ENCODE results near the gene PPCS. TPM values are rescaled to one million over a fixed set of nuclear protein-coding genes. Genes with fewer than 3 reads are reported as not detected.

Gene PPCS
- total RNA-seq = 42.7 and 63.0 TPM in 2 replicates

- DNase-seq (ENCODE audit: low read depth) = peak; percentile 64
These were observed at the start of gene PPCS, which contains the start of gene ZMYND12 for GRCh38 chr1:42456010-42456753. Gene PPCS, plus strand, starts transcription at chr1:42456543. Its CDS starts 23 bp downstream, at chr1:42456566. Gene ZMYND12, minus strand, starts transcription at chr1:42456022. Its CDS starts 25 bp downstream, at chr1:42455997.

DNA sequence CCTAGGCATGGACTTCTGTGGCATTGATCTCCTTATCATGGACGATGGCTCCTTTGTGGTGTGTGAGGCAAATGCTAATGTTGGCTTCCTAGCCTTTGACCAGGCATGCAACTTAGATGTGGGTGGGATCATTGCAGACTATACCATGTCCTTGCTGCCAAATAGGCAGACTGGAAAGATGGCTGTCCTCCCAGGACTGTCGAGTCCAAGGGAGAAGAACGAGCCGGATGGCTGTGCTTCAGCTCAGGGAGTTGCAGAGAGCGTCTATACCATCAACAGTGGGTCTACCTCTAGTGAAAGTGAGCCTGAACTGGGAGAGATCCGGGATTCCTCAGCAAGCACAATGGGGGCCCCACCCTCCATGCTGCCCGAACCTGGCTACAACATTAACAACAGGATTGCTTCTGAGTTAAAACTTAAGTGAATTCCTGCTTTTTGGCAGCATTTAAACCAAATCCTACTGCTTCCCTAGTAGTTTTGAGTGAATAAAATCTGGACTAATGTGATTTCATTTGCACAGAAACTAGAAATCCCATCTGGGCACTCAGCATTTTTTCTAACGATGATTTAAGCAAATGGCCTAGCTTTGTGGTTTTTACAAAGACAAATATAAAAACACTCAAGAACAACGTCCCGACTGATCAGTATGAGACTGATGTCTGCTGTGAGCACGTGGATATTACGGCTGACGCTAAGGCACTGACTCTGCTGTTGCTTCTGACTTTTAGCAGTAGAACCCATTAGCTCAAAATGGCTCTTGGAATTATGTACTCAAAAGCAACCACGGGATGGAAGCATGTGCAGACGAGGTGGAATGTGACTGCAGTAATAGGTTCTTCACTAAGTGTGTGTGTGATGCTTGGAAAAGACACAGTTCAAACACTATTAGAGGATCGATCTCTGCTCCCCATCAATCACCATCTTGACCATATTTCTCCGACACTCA, 41.5 kb upstream of the PPCS start:
- no peak for DNase-seq (ENCODE audit: low read depth)

GRCh38 chr1:42417166-42417565, 39.2 kb upstream of the PPCS start:
- DNase-seq (ENCODE audit: low read depth) = no peak

DNA sequence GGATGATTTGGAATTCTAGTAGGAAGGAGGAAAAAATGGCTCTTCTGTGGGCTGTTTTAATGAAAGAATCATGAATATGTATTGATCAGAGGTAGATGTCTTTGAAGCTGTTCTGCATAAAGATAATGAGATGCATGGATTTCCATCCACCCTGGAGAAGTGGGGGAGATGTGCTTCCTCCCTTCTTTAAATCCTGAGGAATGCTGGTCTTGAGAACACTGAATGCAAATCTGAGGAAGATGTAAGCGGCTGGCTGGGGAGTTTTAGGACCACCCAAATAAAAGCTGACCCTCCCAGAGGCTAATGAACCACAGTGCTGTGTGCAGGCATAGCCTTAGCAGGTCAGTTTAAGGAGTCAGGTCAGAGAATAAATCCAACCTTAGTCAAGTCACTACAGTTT, 37.8 kb upstream of the PPCS start:
- DNase-seq (ENCODE audit: low read depth) = no peak

GRCh38 chr1:42419126-42419821, 37.1 kb upstream of the PPCS start:
- no peak for DNase-seq (ENCODE audit: low read depth)

DNA sequence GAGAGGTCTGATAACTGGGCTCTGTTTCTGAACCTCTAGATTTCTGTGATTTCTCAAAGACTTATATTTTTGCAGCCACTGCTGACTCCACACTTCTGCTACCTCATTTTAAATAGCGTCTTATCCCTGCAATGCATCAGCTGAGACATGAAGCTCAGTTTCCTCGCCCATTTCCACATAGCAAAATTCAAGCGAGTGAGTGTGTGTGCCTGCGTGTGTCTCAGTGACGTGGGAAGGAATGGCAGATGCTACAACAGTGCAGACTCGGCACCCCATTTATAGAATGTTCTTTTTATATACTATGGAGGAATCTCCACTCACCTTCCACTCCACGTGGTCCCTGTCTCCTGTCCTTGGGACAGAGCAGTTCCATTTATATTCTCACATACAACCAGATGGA, 36.2 kb upstream of the PPCS start:
- no peak for DNase-seq (ENCODE audit: low read depth)

GRCh38 chr1:42420911-42421585, 35.3 kb upstream of the PPCS start:
- peak; percentile 87 for DNase-seq (ENCODE audit: low read depth)

DNA sequence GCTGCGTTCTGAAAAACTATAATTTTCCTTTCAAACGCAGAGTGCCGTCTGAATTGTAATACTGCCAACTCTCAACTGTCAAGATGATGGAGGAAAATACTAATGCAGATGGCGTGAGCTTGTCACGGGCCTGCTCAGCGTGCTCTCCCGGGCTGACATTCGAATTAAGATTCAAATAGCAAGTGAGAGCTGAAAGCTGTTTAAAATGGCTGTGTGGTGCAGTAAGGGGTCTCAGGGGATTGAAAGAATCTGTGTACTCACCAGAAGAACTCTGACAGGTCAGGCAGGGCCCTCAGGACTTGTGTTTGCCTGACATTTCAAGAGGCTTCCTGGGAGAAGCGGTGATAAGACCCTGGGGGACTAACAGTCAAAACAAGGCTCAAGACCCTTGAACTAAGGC, 33.6 kb upstream of the PPCS start:
- no peak for DNase-seq (ENCODE audit: low read depth)

- DNase-seq (ENCODE audit: low read depth) = no peak
These were observed 32.7 kb upstream of the PPCS start for GRCh38 chr1:42423681-42424080.

DNA sequence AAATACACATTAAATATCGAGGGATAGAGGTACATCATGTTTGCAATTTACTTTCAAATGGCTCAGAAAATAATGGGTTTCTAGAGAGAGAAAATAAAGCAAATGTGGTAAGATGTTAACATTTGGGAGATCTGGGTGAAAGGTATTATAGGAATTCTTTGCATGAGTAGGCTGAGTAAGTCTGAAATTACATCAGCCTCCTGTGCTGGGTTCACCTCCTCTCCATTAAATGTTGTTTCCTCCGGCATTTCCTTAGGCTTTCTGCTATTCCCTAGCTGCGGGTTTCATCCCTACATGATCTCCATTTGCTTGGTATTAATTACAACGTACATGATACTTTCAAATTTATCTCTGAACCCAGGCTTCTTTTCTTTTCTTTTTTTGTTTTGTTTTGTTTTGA, 32.1 kb upstream of the PPCS start:
- peak; percentile 14 for DNase-seq (ENCODE audit: low read depth)

DNA sequence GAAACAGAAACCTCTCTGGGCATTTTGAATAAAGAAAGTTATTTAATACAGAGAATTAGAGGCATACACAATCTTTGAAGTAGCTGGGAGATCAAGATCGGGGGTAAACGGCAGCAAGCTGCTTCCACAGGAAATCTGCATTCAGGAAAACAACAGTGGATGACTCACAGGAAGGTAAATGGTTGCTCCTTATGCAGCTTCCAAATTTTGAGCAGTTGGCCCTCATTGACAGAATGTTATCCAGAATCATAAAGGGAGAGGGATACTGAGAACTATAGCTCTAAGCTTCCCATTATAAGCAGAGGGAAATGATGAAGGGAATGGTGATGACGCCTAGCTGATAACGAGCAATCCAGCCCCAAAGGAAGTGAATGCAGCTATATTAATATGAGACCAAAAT, 29.1 kb upstream of the PPCS start:
- DNase-seq (ENCODE audit: low read depth) = no peak

DNA sequence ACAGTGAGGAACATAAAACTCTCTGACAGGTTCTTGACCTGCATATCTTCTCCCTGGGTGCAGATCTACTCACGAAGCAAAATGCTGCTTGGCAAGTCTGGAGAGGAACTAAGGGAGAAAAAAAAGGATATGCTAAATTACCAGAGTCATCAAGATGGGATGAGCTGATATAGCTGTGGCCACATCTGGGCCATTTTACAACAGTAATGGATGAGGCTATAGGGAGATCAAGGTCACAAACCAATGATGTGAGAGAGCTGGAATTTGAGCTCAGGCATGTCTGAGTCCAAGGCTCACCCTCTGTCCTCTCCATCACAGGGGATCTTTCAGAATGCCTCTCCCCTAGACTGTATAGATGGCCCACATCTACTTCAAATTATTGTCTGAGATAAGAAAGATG, 26.7 kb upstream of the PPCS start:
- DNase-seq (ENCODE audit: low read depth) = no peak

DNA sequence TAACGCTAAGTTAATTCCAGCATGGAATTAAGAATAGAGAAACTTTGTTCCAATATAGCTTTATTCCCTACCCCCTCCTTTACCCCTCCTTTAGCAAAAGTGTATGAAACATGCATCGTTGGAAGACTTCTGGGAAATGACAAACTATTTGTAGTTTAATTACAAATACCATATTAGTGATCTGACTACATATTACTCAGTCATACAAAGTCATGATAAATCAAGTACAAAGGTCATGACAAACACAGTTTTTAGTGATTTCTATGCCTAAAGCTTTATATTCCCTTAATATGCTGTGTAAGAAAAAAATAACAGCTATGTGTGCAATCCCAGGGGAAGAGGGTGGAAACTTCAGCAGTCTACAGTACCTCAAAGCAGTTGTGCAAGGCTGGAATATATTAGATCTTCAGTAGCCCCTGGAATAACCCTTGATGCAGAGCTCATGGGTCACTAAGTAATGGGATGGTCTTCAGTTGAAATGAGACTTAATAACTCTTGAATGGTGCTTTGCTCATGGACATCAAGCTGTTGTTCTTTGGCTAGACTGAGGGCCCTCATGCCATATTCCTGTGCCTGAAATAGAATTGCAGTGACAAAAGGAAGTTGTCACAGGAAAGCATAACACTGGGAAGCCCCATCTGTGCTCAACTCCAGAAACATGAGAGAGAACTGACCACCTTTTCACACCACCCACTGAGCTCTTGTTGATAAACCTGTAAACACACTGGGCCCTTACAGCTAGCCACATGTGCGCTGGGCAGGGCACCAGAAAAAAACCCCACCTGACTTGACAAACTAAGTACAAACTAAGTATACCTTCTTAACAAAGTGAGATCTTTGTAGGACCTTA, 25.8 kb upstream of the PPCS start:
- no peak for DNase-seq (ENCODE audit: low read depth)

GRCh38 chr1:42431514-42431913, 24.8 kb upstream of the PPCS start:
- DNase-seq (ENCODE audit: low read depth) = no peak

DNA sequence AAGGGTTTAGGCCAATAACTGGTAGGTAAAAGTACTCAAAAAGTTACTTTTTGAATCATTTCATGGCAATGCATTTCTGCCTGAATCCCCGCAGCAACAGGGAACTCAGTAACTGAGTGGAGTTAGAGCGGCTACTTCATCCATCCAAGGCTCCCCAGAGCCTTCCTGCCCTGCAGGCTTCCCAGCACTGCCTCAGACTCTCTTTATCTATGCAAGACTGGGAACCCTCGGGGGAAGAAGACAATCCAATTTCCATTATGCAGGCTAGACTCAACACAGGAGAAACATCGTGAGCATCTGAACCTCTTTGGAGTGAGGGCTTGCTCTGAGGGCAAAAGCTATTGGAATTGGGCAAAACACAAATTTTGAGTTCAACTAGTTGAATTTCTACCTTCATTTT, 23.6 kb upstream of the PPCS start:
- DNase-seq (ENCODE audit: low read depth) = no peak

- no peak for DNase-seq (ENCODE audit: low read depth)
These were observed 23.0 kb upstream of the PPCS start for GRCh38 chr1:42433369-42433768.

- DNase-seq (ENCODE audit: low read depth) = no peak
These were observed 22.0 kb upstream of the PPCS start for GRCh38 chr1:42434340-42434739.

DNA sequence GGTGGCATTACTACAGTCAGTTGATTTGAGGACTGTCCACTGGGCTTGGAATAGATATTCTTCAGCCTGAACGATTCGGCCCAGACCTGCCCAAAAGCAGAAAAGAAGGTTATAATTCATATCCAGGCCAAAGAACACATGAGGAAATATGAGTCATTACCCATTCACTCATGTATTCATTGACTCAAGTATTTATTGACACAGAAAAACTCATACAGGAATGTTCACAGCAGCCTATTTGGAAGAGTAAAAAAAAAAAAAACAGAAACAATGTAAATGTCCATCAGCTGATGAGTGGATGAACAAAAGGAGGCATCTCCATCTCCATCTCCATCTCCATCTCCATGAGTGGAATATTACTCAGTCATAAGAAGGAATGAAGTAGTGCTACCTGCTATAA, 16.4 kb upstream of the PPCS start:
- peak; percentile 80 for DNase-seq (ENCODE audit: low read depth)

GRCh38 chr1:42442662-42443061, 13.7 kb upstream of the PPCS start:
- no peak for DNase-seq (ENCODE audit: low read depth)

GRCh38 chr1:42449256-42449655, 7.1 kb upstream of the PPCS start:
- DNase-seq (ENCODE audit: low read depth) = no peak

DNA sequence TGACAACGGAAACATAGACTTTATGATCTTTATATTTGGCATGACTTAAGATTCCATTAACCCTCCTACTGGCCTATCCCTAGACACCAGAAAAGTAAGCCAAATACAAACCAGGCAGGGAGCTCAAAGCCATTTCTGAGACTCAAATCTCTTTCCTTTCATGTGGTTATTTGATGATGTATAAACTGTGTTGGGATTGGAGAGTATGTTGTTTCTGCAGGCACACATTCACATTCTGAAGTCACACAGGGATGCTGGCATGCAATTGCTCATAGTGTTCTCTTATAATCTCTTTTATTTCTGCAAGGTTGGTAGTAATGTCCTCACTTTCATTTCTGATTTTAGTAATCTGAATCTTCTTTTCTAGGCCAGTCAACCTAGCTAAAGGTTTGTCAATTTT, 6.3 kb upstream of the PPCS start:
- DNase-seq (ENCODE audit: low read depth) = no peak

All from renal cortical epithelial cell (primary cell).